Bronchial smooth muscle cell (primary cell): ENCODE data around the gene CD207. TPM values are rescaled to one million over a fixed set of nuclear protein-coding genes. Genes with fewer than 3 reads are reported as not detected.

Experiments
- total RNA-seq: library from RNA; depleted of rRNA; stranded (reverse); fragments of >200 nt; gene quantifications from 2 replicates; pipeline ENCODE4 v1.2.1, GENCODE V29; 2014

CD207 gene
- 0.09 TPM in 1 of 2 replicates, not detected in the other for total RNA-seq

GRCh38 chr2:70835643-70836042, at the start of gene CD207:
TSS of gene CD207 (minus strand) at chr2:70835816. CDS start at chr2:70835776, 40 bp downstream.

DNA sequence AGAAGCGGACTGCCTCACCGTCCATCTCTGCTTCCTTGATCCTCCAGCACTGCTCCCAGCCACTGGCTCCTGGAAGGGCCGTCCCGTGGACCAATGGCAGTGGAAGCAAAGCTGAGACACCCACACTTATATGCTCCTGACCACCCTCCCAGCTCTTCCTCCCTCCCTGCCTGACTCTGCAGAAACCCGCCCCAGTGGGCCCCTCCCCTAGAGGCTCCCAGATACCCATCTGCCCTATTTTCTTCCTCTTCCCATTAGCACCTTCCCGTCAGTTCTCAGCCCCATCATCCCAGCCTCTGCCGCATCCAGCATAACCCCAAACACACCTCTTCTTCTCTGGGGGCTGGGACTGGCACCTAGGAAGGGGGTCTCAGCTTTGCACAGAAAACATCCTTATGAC, 15.1 kb downstream of the CD207 start, which contains the start of gene CLEC4F:
Gene CLEC4F (minus strand): TSS at position 101 of the 400 bp plus-strand sequence. CDS start 76 bp downstream, at position 25.

GRCh38 chr2:70790136-70790828, 45.3 kb downstream of the CD207 start, which contains the start of gene FIGLA:
TSS of gene FIGLA (minus strand) at chr2:70790643. CDS start at chr2:70790638, 5 bp downstream.

Other genes with a start within 250 kb of the CD207 start
- gene ADD2, start 67.6 kb downstream of the CD207 start, total RNA-seq = not detected in 2 replicates
- not detected in 2 replicates for gene FIGLA, start 45.2 kb downstream of the CD207 start, total RNA-seq
- gene CLEC4F, start 15.2 kb downstream of the CD207 start, total RNA-seq = not detected in 2 replicates
- gene VAX2, start 64.8 kb upstream of the CD207 start, total RNA-seq = 0.79 and 2.4 TPM in 2 replicates
- 0.79 and 1.3 TPM in 2 replicates for gene ATP6V1B1, start 100.1 kb upstream of the CD207 start, total RNA-seq
- 0.95 and 1.7 TPM in 2 replicates for gene ANKRD53, start 142.8 kb upstream of the CD207 start, total RNA-seq
- 22.1 and 34.9 TPM in 2 replicates for gene TEX261, start 159.1 kb upstream of the CD207 start, total RNA-seq
- gene NAGK, start 232.8 kb upstream of the CD207 start, total RNA-seq = 70.6 and 106 TPM in 2 replicates